Frontal cortex (tissue), 4 donors: Measurements from ENCODE around the gene VASP. TPM values are rescaled to one million over a fixed set of nuclear protein-coding genes. Genes with fewer than 3 reads are reported as not detected.
"Not testable (repeated sequence)": the region's sequence is repeated elsewhere in the genome, so short reads cannot be mapped to it uniquely, and the experiment has no call there.

Source experiments
- DNase-seq, 2 donors: peaks; one replicate each; pipeline ENCODE4 v3.0.0; 2012; ENCODE audit warnings: low spot score in 2 of 2
- FAIRE-seq: peaks from 2 replicates; lab custom pipeline; 2012; peaks lifted over from hg19 to GRCh38; lab: Jason Lieb, UNC
- total RNA-seq: library from RNA; depleted of rRNA; stranded (reverse); fragments of >200 nt; gene quantifications from one replicate; pipeline ENCODE4 v1.2.3, GENCODE V29; 2014
- donor health status: control.
- donor health status: control.
- donor health status: control.

VASP gene
- total RNA-seq, 1 donor from 2014 or later, result 9.0 TPM

- FAIRE-seq, DNase-seq: not testable (repeated sequence)
Measured at GRCh38 chr19:45510352-45510751, 3.1 kb downstream of the VASP start.

GRCh38 chr19:45511074-45511473 lies 3.8 kb downstream of the VASP start:
- no peak for DNase-seq
- no peak for FAIRE-seq

GRCh38 chr19:45512881-45513483 lies 5.7 kb downstream of the VASP start:
- DNase-seq, result no peak
- no peak for FAIRE-seq

DNA sequence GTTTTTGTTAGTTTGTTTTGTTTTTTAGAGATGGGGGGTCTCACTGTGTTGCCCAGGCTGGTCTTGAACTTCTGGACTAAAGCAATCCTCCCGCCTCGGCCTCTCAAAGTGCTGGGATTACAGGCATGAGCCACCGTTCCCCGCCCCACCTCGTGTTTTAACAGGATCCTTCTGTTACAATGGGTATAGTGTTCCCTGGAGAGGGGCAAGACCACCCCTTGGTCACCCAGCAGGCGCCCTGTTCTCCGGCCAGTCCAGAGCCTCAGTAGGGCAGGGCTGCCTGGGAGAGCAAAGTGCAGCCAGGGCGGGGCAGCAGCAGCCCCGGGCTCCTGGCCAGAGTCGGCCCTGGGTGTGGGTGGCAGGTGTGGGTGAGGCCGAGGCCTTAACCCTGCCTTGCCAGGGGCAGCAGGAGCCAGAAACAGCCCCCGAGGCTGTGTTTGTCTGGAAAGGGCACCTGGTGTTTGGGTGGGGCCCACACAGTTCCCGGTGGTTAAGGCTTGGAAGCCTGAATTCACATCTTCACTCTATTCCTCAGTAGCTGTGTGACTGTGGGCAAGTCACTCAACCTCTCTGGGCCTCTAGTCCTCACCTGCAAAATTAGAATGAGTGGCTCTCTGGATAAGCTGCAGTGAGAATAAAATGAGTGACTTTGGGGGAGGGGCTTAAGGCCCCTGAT lies 7.2 kb downstream of the VASP start:
- DNase-seq (no peak), FAIRE-seq (no peak)

GRCh38 chr19:45515081-45515624 lies 7.9 kb downstream of the VASP start:
- peak in 1 of 2 donors; percentile 39 for DNase-seq
- no peak for FAIRE-seq

- peak in 1 of 2 donors; percentile 29 for DNase-seq
- no peak for FAIRE-seq
Measured at GRCh38 chr19:45515807-45516401, 8.6 kb downstream of the VASP start.

GRCh38 chr19:45517238-45517637 lies 10.0 kb downstream of the VASP start:
- FAIRE-seq, result no peak
- peak in 1 of 2 donors; percentile 15 for DNase-seq

- no peak for FAIRE-seq
Measured at GRCh38 chr19:45517641-45518468, 10.6 kb downstream of the VASP start.

GRCh38 chr19:45518469-45518826 lies 11.2 kb downstream of the VASP start:
- DNase-seq (no peak), FAIRE-seq (no peak)

More at GRCh38 chr19:45517641-45518468, 10.6 kb downstream of the VASP start:
- DNase-seq, result no peak

DNA sequence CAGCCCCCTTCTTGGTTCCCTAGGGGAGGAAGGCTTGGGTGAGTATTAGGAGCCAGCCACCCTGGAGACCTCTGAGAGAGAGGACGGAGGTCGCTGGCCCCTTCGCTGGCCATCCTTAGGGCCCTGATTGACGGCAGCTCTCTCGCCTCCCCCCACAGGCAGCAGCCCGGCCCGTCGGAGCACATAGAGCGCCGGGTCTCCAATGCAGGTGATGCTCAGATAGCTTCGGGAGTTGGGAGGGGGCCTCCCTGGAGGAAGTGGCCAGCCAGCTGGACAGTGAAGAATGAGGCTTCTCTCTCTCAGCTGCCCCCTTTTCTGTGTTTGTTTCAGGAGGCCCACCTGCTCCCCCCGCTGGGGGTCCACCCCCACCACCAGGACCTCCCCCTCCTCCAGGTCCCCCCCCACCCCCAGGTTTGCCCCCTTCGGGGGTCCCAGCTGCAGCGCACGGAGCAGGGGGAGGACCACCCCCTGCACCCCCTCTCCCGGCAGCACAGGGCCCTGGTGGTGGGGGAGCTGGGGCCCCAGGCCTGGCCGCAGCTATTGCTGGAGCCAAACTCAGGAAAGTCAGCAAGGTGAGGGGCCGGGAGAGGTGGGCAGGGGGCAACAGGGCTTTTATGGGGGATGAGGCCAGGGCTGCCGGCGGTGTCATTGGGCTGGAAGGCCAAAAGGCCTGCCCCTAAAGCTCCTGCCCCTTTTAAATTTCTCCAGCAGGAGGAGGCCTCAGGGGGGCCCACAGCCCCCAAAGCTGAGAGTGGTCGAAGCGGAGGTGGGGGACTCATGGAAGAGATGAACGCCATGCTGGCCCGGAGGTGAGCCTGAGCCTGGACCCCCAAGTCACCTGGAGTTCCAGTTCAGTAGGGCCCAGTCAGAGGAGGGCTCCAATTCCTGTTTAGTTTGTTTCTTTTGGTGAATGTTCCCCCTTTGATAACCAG lies 15.0 kb downstream of the VASP start:
- DNase-seq, result peak in 1 of 2 donors; percentile 23
- FAIRE-seq, result no peak

- FAIRE-seq (peak; percentile 19), DNase-seq (peak; percentile 89 to 90)
Measured at GRCh38 chr19:45523642-45524256, 16.5 kb downstream of the VASP start.

DNA sequence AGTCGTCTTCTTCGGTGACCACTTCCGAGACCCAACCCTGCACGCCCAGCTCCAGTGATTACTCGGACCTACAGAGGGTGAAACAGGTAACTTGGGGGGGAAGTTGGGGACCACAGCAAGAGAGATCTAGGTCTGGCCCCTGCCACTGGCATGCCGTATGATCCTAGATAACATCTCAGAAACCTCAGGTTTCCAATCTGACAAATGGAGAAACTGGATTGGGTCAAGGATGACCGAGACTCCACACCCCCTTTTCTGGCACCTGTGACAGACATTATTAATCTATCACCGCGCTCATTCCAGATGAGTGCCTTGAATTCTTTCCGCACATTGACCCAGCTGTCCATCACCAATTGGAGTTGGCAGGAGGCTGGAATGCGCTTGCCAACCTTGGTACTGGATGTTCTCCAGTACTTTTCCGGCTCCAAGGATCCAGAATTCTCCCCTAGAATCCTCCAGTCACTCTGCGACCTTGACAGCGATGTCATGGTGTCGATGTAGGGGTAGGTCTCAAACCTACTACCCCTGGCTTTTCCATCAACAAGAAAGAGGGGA lies 17.4 kb downstream of the VASP start:
- FAIRE-seq, result no peak

GRCh38 chr19:45526143-45526542 lies 18.9 kb downstream of the VASP start:
- peak; percentile 65 to 69 for DNase-seq

More for the DNA sequence above, 17.4 kb downstream of the VASP start:
- peak in 1 of 2 donors; percentile 37 for DNase-seq

DNA sequence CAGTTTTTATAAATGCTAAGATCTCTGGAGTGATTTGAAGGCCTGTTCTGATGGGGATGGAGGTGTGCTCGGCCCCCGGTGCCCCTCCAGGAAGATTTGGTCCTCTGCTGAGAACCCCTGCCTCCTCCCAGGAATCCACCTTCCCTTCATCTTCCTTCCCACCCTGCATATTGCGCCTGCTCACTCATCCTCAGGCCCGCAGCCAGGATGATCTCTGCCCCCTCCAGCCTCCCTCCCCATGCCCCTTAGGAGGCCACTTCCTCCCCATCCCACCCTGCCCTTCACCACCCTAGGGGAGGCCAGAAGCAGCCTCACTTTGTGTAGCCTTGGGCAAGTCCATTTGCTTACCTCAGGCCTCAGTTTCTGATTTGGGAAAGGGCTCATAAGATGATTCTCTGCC lies 19.7 kb downstream of the VASP start:
- DNase-seq (no peak), FAIRE-seq (no peak)

More at GRCh38 chr19:45526143-45526542, 18.9 kb downstream of the VASP start:
- no peak for FAIRE-seq

GRCh38 chr19:45527731-45528130 lies 20.5 kb downstream of the VASP start:
- no peak for DNase-seq
- FAIRE-seq, result no peak

GRCh38 chr19:45528149-45528743 lies 21.0 kb downstream of the VASP start:
- DNase-seq (no peak), FAIRE-seq (no peak)

DNA sequence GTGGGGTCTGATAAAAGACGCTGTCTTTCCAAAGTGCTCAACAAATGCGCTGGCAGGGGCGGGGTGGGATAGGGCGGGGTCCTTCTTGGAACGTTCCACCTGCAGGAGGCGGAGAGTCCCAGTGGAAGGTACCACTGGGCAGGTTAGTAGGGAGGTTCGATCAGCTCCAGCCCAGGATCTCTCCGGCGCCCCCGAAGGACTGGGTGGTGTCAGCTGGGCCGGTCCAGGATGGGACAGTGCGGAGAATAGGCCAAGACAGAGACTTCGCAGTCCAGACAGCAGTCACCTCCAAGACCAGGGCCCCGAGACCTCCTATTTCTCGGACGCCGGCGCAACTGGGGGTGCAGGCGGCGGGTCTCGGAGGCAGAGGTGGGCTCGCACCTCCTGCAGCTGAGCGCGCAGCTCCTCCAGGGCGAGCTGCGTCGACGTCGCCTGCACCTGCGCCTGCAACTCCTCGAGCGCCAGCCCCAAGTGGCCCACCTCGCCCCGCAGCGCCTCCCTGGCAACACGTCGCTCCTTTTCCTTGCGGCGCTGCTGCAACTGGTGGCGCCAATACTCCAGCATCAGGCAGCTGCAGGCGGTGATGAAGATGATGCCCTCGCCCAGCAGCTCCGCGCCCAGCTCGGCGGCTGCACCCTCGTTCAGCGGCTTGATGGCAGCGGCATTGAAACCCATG lies 21.6 kb downstream of the VASP start:
- DNase-seq, result peak in 1 of 2 donors; percentile 40
- FAIRE-seq, result no peak
